SK-N-SH (cell line): ENCODE measurements around the gene FMNL2. TPM values are rescaled to one million over a fixed set of nuclear protein-coding genes. Genes with fewer than 3 reads are reported as not detected.

Experiments
- CTCF ChIA-PET: fragments of 300-600, 350-600 bp; formaldehyde crosslinking; extraction: SDS; loops from one replicate; lab custom pipeline; 2021; lab: Yijun Ruan, JAX
- POLR2A ChIA-PET: fragments of 350-600 bp; sonication (Branson Sonifier 250); formaldehyde crosslinking; extraction: SDS; loops from one replicate; lab custom pipeline; 2020; ENCODE audit warnings: antibody characterized with exemption, inconsistent platforms; lab: Yijun Ruan, JAX
- DNase-seq: peaks from one replicate; pipeline ENCODE4 v3.0.0; 2012
- H2AFZ ChIP-seq: fragments of 200-600 bp; sonication (generic); 2 replicates; pipeline ENCODE4 v1.8.1; 2016; ENCODE audit warnings: antibody characterized with exemption, mild to moderate bottlenecking, low read depth
- H3F3A ChIP-seq: fragments of 200-600 bp; sonication (generic); replicated peaks from 2 replicates; pipeline ENCODE3; 2016; ENCODE audit warnings: antibody characterized with exemption, mild to moderate bottlenecking; ENCODE audit not compliant: insufficient read depth
- H3K27ac ChIP-seq, 2 experiments: fragments of 200-500 bp in 1 of 2; fragments of 200-600 bp in 1 of 2; sonication (Bioruptor generic) in 1 of 2; sonication (generic), shearing (Covaris generic) in 1 of 2; 2 replicates each; pipeline versions ENCODE4 v1.5.1 to v1.6.1; 2014 to 2016; ENCODE audit warnings: low read depth in 2 of 2, inconsistent platforms in 1 of 2, low read length in 1 of 2, mild to moderate bottlenecking in 1 of 2, mixed read lengths in 1 of 2
- H3K27me3 ChIP-seq: fragments of 200-600 bp; sonication (generic), shearing (Covaris generic); 2 replicates; pipeline ENCODE4 v1.6.1; 2016; ENCODE audit warnings: mixed run types; ENCODE audit not compliant: insufficient read depth
- H3K36me3 ChIP-seq, 2 experiments: fragments of 200-500 bp in 1 of 2; fragments of 200-600 bp in 1 of 2; sonication (Bioruptor generic) in 1 of 2; sonication (generic) in 1 of 2; replicated peaks in 1 of 2; 2 replicates each; pipeline versions ENCODE3 to v1.5.1; 2014 to 2016; ENCODE audit warnings: low read length in 1 of 2, mild to moderate bottlenecking in 1 of 2; ENCODE audit not compliant: insufficient read depth in 2 of 2, control insufficient read depth in 1 of 2
- H3K4me1 ChIP-seq, 2 experiments: fragments of 200-500 bp in 1 of 2; fragments of 200-600 bp in 1 of 2; sonication (Bioruptor generic) in 1 of 2; sonication (generic), shearing (Covaris generic) in 1 of 2; 2 replicates each; pipeline versions ENCODE4 v1.5.1 to v1.6.1; 2014 to 2016; ENCODE audit warnings: low read depth in 1 of 2, low read length in 1 of 2, mixed run types in 1 of 2; ENCODE audit not compliant: insufficient read depth in 2 of 2, control insufficient read depth in 1 of 2
- H3K4me2 ChIP-seq: fragments of 200-600 bp; sonication (generic), shearing (Covaris generic); 2 replicates; pipeline ENCODE4 v1.6.1; 2017; ENCODE audit warnings: mixed run types
- H3K4me3 ChIP-seq, 2 experiments: fragments of 200-500 bp in 1 of 2; fragments of 200-600 bp in 1 of 2; sonication (Bioruptor generic) in 1 of 2; sonication (generic), shearing (Covaris generic) in 1 of 2; 2 replicates each; pipeline versions ENCODE4 v1.5.1 to v1.8.1; 2014 to 2016; ENCODE audit warnings: low read depth in 2 of 2, inconsistent platforms in 1 of 2, low read length in 1 of 2, mild to moderate bottlenecking in 1 of 2, mixed read lengths in 1 of 2, moderate library complexity in 1 of 2
- H3K79me2 ChIP-seq: fragments of 200-600 bp; sonication (generic); 2 replicates; pipeline ENCODE4 v1.8.1; 2017; ENCODE audit warnings: mild to moderate bottlenecking; ENCODE audit not compliant: insufficient read depth
- H3K9ac ChIP-seq: fragments of 200-600 bp; sonication (generic); 2 replicates; pipeline ENCODE4 v1.6.1; 2017; ENCODE audit warnings: mixed run types
- H3K9me2 ChIP-seq: fragments of 200-600 bp; sonication (generic); 2 replicates; pipeline ENCODE4 v1.6.1; 2017; ENCODE audit warnings: mixed run types
- H3K9me3 ChIP-seq: fragments of 200-600 bp; sonication (generic); 2 replicates; pipeline ENCODE4 v1.6.1; 2017; ENCODE audit warnings: mixed run types, mild to moderate bottlenecking, moderate library complexity
- H4K20me1 ChIP-seq: fragments of 200-600 bp; sonication (generic); 2 replicates; pipeline ENCODE4 v1.6.1; 2017; ENCODE audit warnings: mild to moderate bottlenecking, mixed run types; ENCODE audit not compliant: insufficient read depth
- ELF1 ChIP-seq: IDR thresholded peaks from 2 replicates; pipeline ENCODE4 v1.4.0; 2012
- EP300 ChIP-seq, 2 experiments: IDR thresholded peaks; 2 replicates each; pipeline versions ENCODE4 v1.4.0 to v1.6.1; 2012; ENCODE audit warnings: borderline replicate concordance in 1 of 2, low read depth in 1 of 2, low read length in 1 of 2
- FOXM1 ChIP-seq: IDR thresholded peaks from 2 replicates; pipeline ENCODE4 v1.4.0; 2012; ENCODE audit warnings: low read depth, mild to moderate bottlenecking
- GABPA ChIP-seq: IDR thresholded peaks from 2 replicates; pipeline ENCODE4 v1.4.0; 2012; ENCODE audit warnings: low read depth, mild to moderate bottlenecking
- GATA2 ChIP-seq: sonication (generic); formaldehyde crosslinking; IDR thresholded peaks from 2 replicates; pipeline ENCODE4 v1.5.0; 2020; ENCODE audit warnings: mild to moderate bottlenecking, missing genetic modification reagents
- MEF2A ChIP-seq: IDR thresholded peaks from 2 replicates; pipeline ENCODE4 v1.4.0; 2012; ENCODE audit warnings: low read depth, borderline replicate concordance
- MXI1 ChIP-seq: IDR thresholded peaks from 2 replicates; pipeline ENCODE4 v1.6.1; 2012; ENCODE audit warnings: mild to moderate bottlenecking, low read depth, low read length, improper control_type of control experiment
- NRF1 ChIP-seq: IDR thresholded peaks from 2 replicates; pipeline ENCODE4 v1.6.1; 2012; ENCODE audit warnings: low read depth, mild to moderate bottlenecking, low read length
- PBX3 ChIP-seq: IDR thresholded peaks from 2 replicates; pipeline ENCODE4; 2012
- RAD21 ChIP-seq: IDR thresholded peaks from 2 replicates; pipeline ENCODE4 v1.6.1; 2012; ENCODE audit warnings: mild to moderate bottlenecking, low read length
- RCOR1 ChIP-seq: fragments of 150-350 bp; IDR thresholded peaks from 2 replicates; pipeline ENCODE4 v1.6.1; 2017; ENCODE audit warnings: antibody characterized with exemption, low read length
- REST ChIP-seq: IDR thresholded peaks from 2 replicates; pipeline ENCODE4 v1.6.1; 2012; ENCODE audit warnings: mild to moderate bottlenecking, low read depth, low read length, moderate library complexity
- RFX5 ChIP-seq: IDR thresholded peaks from 2 replicates; pipeline ENCODE4 v1.6.1; 2012; ENCODE audit warnings: mild to moderate bottlenecking, improper control_type of control experiment, low read length
- RXRA ChIP-seq: IDR thresholded peaks from 2 replicates; pipeline ENCODE4 v1.4.0; 2012; ENCODE audit warnings: low read depth, mild to moderate bottlenecking, borderline replicate concordance
- TCF12 ChIP-seq: IDR thresholded peaks from 2 replicates; pipeline ENCODE4 v1.4.0; 2012
- WGBS: methylation state at CpG from one replicate; pipeline ENCODE4 v1.1.6; 2017; ENCODE audit warnings: low lambda C conversion rate; 5-methylcytosine and 5-hydroxymethylcytosine counted together
- polyA plus RNA-seq, 3 experiments: library from polyadenylated mRNA; depleted of rRNA; stranded (reverse); fragments of >200 nt; gene quantifications; 2 replicates each; pipeline ENCODE4 v1.2.3, GENCODE V29; 2012
- TF ChIP-seq, protein P1 (sequence below): fragments of 200-600 bp; sonication (generic); IDR thresholded peaks from 2 replicates; pipeline ENCODE4 v1.6.1; 2017; ENCODE audit warnings: antibody characterized with exemption, mild to moderate bottlenecking, moderate library complexity

The FMNL2 gene
- polyA plus RNA-seq, 1 of the 3 experiments (the other 2 are of a cell fraction) = 14.5 TPM

DNA sequence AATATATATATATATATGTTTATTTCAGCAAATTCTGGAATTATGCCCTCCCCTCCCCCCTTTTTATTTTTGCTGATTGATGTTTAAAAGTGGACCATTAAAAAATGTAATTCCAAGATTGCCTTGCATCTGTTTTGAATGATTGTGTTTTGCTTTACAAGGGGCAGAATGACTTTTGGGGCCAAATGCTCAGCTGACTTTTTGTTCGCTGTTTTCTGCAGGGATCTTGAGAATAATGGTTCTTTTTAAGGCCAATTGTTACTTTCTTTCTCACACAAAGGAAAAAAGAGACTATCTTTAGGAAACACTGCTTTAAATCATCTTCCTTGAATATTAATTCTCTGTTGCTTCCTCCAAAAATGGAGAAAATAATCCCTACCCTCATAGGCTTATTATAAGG is 95.9 kb downstream of the FMNL2 start (continued):
- TF ChIP-seq PBX3 = no peak
- TF ChIP-seq RXRA = no peak
- no peak for TF ChIP-seq GATA2
- no peak for TF ChIP-seq MXI1
- no peak for TF ChIP-seq GABPA
- TF ChIP-seq NRF1 = no peak

DNA sequence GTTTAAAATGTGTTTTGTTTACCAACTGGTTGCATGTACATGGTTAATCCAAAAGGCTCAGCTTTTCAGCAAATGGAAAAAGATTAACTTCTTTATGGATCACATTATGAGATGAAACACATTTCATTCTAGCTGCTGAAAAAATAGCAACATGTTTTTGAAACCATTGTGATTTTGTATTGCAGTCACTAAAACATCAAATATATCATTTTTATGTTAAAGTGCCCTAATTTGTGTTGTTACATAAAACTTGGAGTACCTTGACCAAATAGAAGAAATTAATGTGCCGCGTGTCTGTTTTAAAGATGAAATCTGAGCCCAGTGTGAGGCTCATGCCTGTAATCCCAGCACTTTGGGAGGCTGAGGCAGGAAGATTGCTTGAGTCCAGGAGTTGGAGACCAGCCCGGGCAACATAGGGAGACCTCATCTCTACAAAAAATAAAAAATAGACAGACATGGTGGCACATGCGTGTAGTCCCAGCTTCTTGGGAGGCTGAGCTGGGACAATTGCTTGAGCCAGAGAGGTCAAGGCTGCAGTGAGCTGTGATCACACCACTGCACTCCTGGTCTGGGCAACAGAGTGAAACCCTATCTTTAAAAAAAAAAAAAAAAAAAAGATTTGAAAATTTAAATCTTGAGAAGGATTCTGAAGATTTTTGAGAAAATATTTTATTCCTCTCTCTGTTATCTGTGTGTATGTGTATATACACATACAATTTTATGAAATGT is 96.6 kb downstream of the FMNL2 start:
- Histone ChIP-seq H3F3A (no peaks in the 10 kb centered on the region), H3K36me3 (no peaks in the 10 kb centered on the region), H3K27me3 (no peaks in the 10 kb centered on the region), H3K9ac (no peak overlapping the region), H3K4me1 (peaks cover 8 to 23% of the 10 kb centered on the region in 2 experiments; a peak in 3 of 4 replicates), H3K9me2 (no peaks in the 10 kb centered on the region), H3K79me2 (peaks cover 39% of the 10 kb centered on the region), H2AFZ (no peak overlapping the region), H3K27ac (no peak overlapping the region), H3K4me3 (no peak overlapping the region), H3K4me2 (no peak overlapping the region), H4K20me1 (peaks cover 5% of the 10 kb centered on the region; the same call in 1 of the 2 replicates), H3K9me3 (no peaks in the 10 kb centered on the region)
- 91% methylated on average over 4 of the region's 4 CpGs for WGBS
- ChIA-PET CTCF (interaction anchor here (0.6 to 1.5 kb wide), 2 partner anchors 89 to 621 kb away, joined by 3 read pairs; no protein-coding TSS in a partner anchor), POLR2A (no interaction called here)
- DNase-seq = no peak
- TF ChIP-seq ELF1 = no peak
- TF ChIP-seq RFX5 = no peak
- TF ChIP-seq MEF2A = no peak
- no peak for TF ChIP-seq MXI1
- TF ChIP-seq TCF12 = no peak
- TF ChIP-seq REST = no peak
- no peak for TF ChIP-seq RCOR1
- TF ChIP-seq RAD21 = no peak
- no peak for TF ChIP-seq FOXM1
- TF ChIP-seq EP300 (IDR thresholded peaks at IDR 0.05; ENCODE audit: borderline replicate concordance in 1 of 2, low read depth in 1 of 2, low read length in 1 of 2) = no peak
- TF ChIP-seq, protein P1, sequence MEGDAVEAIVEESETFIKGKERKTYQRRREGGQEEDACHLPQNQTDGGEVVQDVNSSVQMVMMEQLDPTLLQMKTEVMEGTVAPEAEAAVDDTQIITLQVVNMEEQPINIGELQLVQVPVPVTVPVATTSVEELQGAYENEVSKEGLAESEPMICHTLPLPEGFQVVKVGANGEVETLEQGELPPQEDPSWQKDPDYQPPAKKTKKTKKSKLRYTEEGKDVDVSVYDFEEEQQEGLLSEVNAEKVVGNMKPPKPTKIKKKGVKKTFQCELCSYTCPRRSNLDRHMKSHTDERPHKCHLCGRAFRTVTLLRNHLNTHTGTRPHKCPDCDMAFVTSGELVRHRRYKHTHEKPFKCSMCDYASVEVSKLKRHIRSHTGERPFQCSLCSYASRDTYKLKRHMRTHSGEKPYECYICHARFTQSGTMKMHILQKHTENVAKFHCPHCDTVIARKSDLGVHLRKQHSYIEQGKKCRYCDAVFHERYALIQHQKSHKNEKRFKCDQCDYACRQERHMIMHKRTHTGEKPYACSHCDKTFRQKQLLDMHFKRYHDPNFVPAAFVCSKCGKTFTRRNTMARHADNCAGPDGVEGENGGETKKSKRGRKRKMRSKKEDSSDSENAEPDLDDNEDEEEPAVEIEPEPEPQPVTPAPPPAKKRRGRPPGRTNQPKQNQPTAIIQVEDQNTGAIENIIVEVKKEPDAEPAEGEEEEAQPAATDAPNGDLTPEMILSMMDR = no peak
